ENCODE data around the gene KRABD2.

Gene KRABD2

GRCh38 chr17:8386841-8387240 is 10.3 kb upstream of the KRABD2 start:
- no peaks in the 10 kb centered on the region for H3K27me3 ChIP-seq (replicated peaks; ENCODE audit: insufficient read depth)
- in situ Hi-C loops (cut with MboI), result no loop called here
- H3K4me3 ChIP-seq, result no peak overlapping the region
- 67 to 76% methylated on average over 6 of the region's 6 CpGs for WGBS, 2 experiments (ENCODE audit: low coverage in 1 of 2, low lambda C conversion rate in 2 of 2, missing lambda C conversion rate in 2 of 2)
- no peaks in the 10 kb centered on the region for H3K9me3 ChIP-seq (ENCODE audit: low read depth)
- H3K36me3 ChIP-seq (ENCODE audit: low read depth), result peaks cover 4% of the 10 kb centered on the region
- no peak overlapping the region for H2AFZ ChIP-seq
- peaks cover 20% of the 10 kb centered on the region for H3F3A ChIP-seq (ENCODE audit: insufficient read depth)
- TF ChIP-seq EZH2 (IDR thresholded peaks at IDR 0.05; ENCODE audit: insufficient read depth, poor library complexity, severe bottlenecking) (no peak), EZH2phosphoT487 (IDR thresholded peaks at IDR 0.05; ENCODE audit: insufficient read depth, low read depth) (no peak)
- peaks cover 25% of the 10 kb centered on the region for H3K4me1 ChIP-seq (ENCODE audit: insufficient read depth)
- no peak for DNase-seq
- H3K9me2 ChIP-seq (ENCODE audit: insufficient read depth), result no peaks in the 10 kb centered on the region
- no peak overlapping the region for H3K9ac ChIP-seq
- H3K27ac ChIP-seq, result no peak overlapping the region
- H3K4me2 ChIP-seq (ENCODE audit: unreplicated experiment), result no peak overlapping the region
- H4K20me1 ChIP-seq (ENCODE audit: insufficient read depth), result no peaks in the 10 kb centered on the region
- peaks cover 12% of the 10 kb centered on the region for H3K79me2 ChIP-seq (ENCODE audit: insufficient read depth)

GRCh38 chr17:8384801-8385378 is 8.4 kb upstream of the KRABD2 start:
- H3K9me3 ChIP-seq (ENCODE audit: low read depth), result no peaks in the 10 kb centered on the region
- H3K79me2 ChIP-seq (ENCODE audit: insufficient read depth), result peaks cover 31% of the 10 kb centered on the region
- DNase-seq, result peak; percentile 91
- peaks cover 22% of the 10 kb centered on the region for H3K36me3 ChIP-seq (ENCODE audit: low read depth)
- H3K4me1 ChIP-seq (ENCODE audit: insufficient read depth), result peaks cover 38% of the 10 kb centered on the region
- H3K4me3 ChIP-seq, result peak overlapping the region; percentile 95
- peak overlapping the region; percentile 95 for H3K4me2 ChIP-seq (ENCODE audit: unreplicated experiment)
- H3K27me3 ChIP-seq (replicated peaks; ENCODE audit: insufficient read depth), result no peaks in the 10 kb centered on the region
- H2AFZ ChIP-seq, result peak overlapping the region; percentile 88; the same call in 1 of the 2 replicates
- TF ChIP-seq EZH2 (IDR thresholded peaks at IDR 0.05; ENCODE audit: insufficient read depth, poor library complexity, severe bottlenecking) (no peak), EZH2phosphoT487 (IDR thresholded peaks at IDR 0.05; ENCODE audit: insufficient read depth, low read depth) (no peak)
- 10 to 16% methylated on average over 12 of the region's 12 CpGs for WGBS, 2 experiments (ENCODE audit: low coverage in 1 of 2, low lambda C conversion rate in 2 of 2, missing lambda C conversion rate in 2 of 2)
- peak overlapping the region; percentile 96 for H3K9ac ChIP-seq
- peaks cover 8% of the 10 kb centered on the region; the same call in 1 of the 2 replicates for H4K20me1 ChIP-seq (ENCODE audit: insufficient read depth)
- no peaks in the 10 kb centered on the region for H3K9me2 ChIP-seq (ENCODE audit: insufficient read depth)
- H3F3A ChIP-seq (ENCODE audit: insufficient read depth), result peaks cover 38% of the 10 kb centered on the region
- in situ Hi-C loops (cut with MboI), result no loop called here
- peak overlapping the region; percentile 79 for H3K27ac ChIP-seq

GRCh38 chr17:8383143-8383822 is 6.8 kb upstream of the KRABD2 start, which contains the start of gene RPL26:
TSS of gene RPL26 (minus strand) at chr17:8383193. CDS start at chr17:8382310, 883 bp downstream.
- Histone ChIP-seq H3K9me2 (ENCODE audit: insufficient read depth) (no peaks in the 10 kb centered on the region), H3K4me3 (peak within 1 kb of the TSS; percentile 95), H3K4me1 (ENCODE audit: insufficient read depth) (peaks cover 41% of the 10 kb centered on the region), H3K9me3 (ENCODE audit: low read depth) (no peaks in the 10 kb centered on the region), H3K27ac (peak within 1 kb of the TSS; percentile 79), H3K36me3 (ENCODE audit: low read depth) (peaks cover 37% of the 10 kb centered on the region), H3K27me3 (replicated peaks; ENCODE audit: insufficient read depth) (no peaks in the 10 kb centered on the region), H4K20me1 (ENCODE audit: insufficient read depth) (peaks cover 8% of the 10 kb centered on the region; the same call in 1 of the 2 replicates), H3K4me2 (ENCODE audit: unreplicated experiment) (peak within 1 kb of the TSS; percentile 97), H2AFZ (peak within 1 kb of the TSS; percentile 88), H3K9ac (peak within 1 kb of the TSS; percentile 96), H3K79me2 (ENCODE audit: insufficient read depth) (peaks cover 46% of the 10 kb centered on the region), H3F3A (ENCODE audit: insufficient read depth) (peaks cover 55% of the 10 kb centered on the region)
- peak; percentile 100 for DNase-seq
- TF ChIP-seq EZH2phosphoT487 (IDR thresholded peaks at IDR 0.05; ENCODE audit: insufficient read depth, low read depth), result no peak
- TF ChIP-seq EZH2 (IDR thresholded peaks at IDR 0.05; ENCODE audit: insufficient read depth, poor library complexity, severe bottlenecking), result no peak
- in situ Hi-C loops (cut with MboI), result no loop called here
- WGBS, 2 experiments (ENCODE audit: low coverage in 1 of 2, low lambda C conversion rate in 2 of 2, missing lambda C conversion rate in 2 of 2), result 1% methylated on average over 21 to 42 of the region's 55 CpGs

GRCh38 chr17:8382880-8383142 is 6.3 kb upstream of the KRABD2 start:
- H3F3A ChIP-seq (ENCODE audit: insufficient read depth), result peaks cover 59% of the 10 kb centered on the region
- H3K79me2 ChIP-seq (ENCODE audit: insufficient read depth), result peaks cover 46% of the 10 kb centered on the region
- in situ Hi-C loops (cut with MboI), result no loop called here
- WGBS, 2 experiments (ENCODE audit: low coverage in 1 of 2, low lambda C conversion rate in 2 of 2, missing lambda C conversion rate in 2 of 2), result 0 to 1% methylated on average over 15 of the region's 15 CpGs
- no peak for DNase-seq
- H3K4me2 ChIP-seq (ENCODE audit: unreplicated experiment), result peak overlapping the region; percentile 97
- peak overlapping the region; percentile 88 for H2AFZ ChIP-seq
- TF ChIP-seq EZH2phosphoT487 (IDR thresholded peaks at IDR 0.05; ENCODE audit: insufficient read depth, low read depth) (no peak), EZH2 (IDR thresholded peaks at IDR 0.05; ENCODE audit: insufficient read depth, poor library complexity, severe bottlenecking) (no peak)
- peaks cover 42% of the 10 kb centered on the region for H3K36me3 ChIP-seq (ENCODE audit: low read depth)
- peak overlapping the region; percentile 96 for H3K9ac ChIP-seq
- H3K4me3 ChIP-seq, result peak overlapping the region; percentile 95
- H3K9me2 ChIP-seq (ENCODE audit: insufficient read depth), result no peaks in the 10 kb centered on the region
- H3K9me3 ChIP-seq (ENCODE audit: low read depth), result no peaks in the 10 kb centered on the region
- no peaks in the 10 kb centered on the region for H3K27me3 ChIP-seq (replicated peaks; ENCODE audit: insufficient read depth)
- peak overlapping the region; percentile 75 for H3K27ac ChIP-seq
- peaks cover 8% of the 10 kb centered on the region; the same call in 1 of the 2 replicates for H4K20me1 ChIP-seq (ENCODE audit: insufficient read depth)
- H3K4me1 ChIP-seq (ENCODE audit: insufficient read depth), result peaks cover 41% of the 10 kb centered on the region
